GM19043 (cell line): ENCODE results near the gene GHR.

Experiments
- ATAC-seq: cut with Tn5 transposase; IDR thresholded peaks from one replicate; pipeline ENCODE4 v1.9.1; 2021; ENCODE audit warnings: low read depth; ENCODE audit not compliant: unreplicated experiment

The GHR gene

GRCh38 chr5:42423285-42424165 lies at the start of gene GHR:
Gene GHR, plus strand, starts transcription at chr5:42423439. Its CDS starts 142,436 bp downstream, at chr5:42565875.
- peak; percentile 72 for ATAC-seq

- no peak for ATAC-seq
Measured at GRCh38 chr5:42374679-42375273, 48.5 kb upstream of the GHR start.

- ATAC-seq: no peak
Measured at GRCh38 chr5:42377496-42377895, 45.7 kb upstream of the GHR start.

- ATAC-seq: no peak
Measured at GRCh38 chr5:42381973-42382372, 41.3 kb upstream of the GHR start.

GRCh38 chr5:42387563-42387962 lies 35.7 kb upstream of the GHR start:
- ATAC-seq: no peak

GRCh38 chr5:42390115-42390514 lies 33.1 kb upstream of the GHR start:
- ATAC-seq: no peak

GRCh38 chr5:42392917-42393316 lies 30.3 kb upstream of the GHR start:
- ATAC-seq: no peak

- no peak for ATAC-seq
Measured at GRCh38 chr5:42396111-42396510, 27.1 kb upstream of the GHR start.

- no peak for ATAC-seq
Measured at GRCh38 chr5:42397267-42397666, 26.0 kb upstream of the GHR start.

- ATAC-seq: no peak
Measured at GRCh38 chr5:42399702-42400101, 23.5 kb upstream of the GHR start.

- no peak for ATAC-seq
Measured at GRCh38 chr5:42400474-42400873, 22.8 kb upstream of the GHR start.

- ATAC-seq: no peak
Measured at GRCh38 chr5:42403236-42403635, 20.0 kb upstream of the GHR start.

GRCh38 chr5:42404366-42404765 lies 18.9 kb upstream of the GHR start:
- no peak for ATAC-seq

- no peak for ATAC-seq
Measured at GRCh38 chr5:42419294-42419693, 3.9 kb upstream of the GHR start.

GRCh38 chr5:42422656-42423280 lies 471 bp upstream of the GHR start:
- no peak for ATAC-seq

GRCh38 chr5:42426016-42426415 lies 2.8 kb downstream of the GHR start:
- no peak for ATAC-seq

- ATAC-seq: no peak
Measured at GRCh38 chr5:42429694-42430093, 6.5 kb downstream of the GHR start.

- no peak for ATAC-seq
Measured at GRCh38 chr5:42434047-42434724, 10.9 kb downstream of the GHR start.

GRCh38 chr5:42436051-42436450 lies 12.8 kb downstream of the GHR start:
- ATAC-seq: no peak

GRCh38 chr5:42454216-42454995 lies 31.2 kb downstream of the GHR start:
- ATAC-seq: no peak
